Upper lobe of left lung (tissue), 4 donors: ENCODE measurements around the gene STIL.

Experiments
- EP300 ChIP-seq, 4 donors: sonication (generic); formaldehyde crosslinking; IDR thresholded peaks; one replicate each; pipeline ENCODE4 v1.5.1; 2017; ENCODE audit warnings: antibody characterized with exemption in 4 of 4, control low read depth in 2 of 4
- POLR2A ChIP-seq, 4 donors: fragments of 450-650 bp; IDR thresholded peaks; one replicate each; pipeline ENCODE4 v1.5.1; 2016 to 2017; ENCODE audit warnings: antibody characterized with exemption in 4 of 4, mild to moderate bottlenecking in 2 of 4
- POLR2AphosphoS5 ChIP-seq, 2 donors: sonication (generic); formaldehyde crosslinking; IDR thresholded peaks; one replicate each; pipeline ENCODE4 v1.5.1; 2017; ENCODE audit warnings: antibody characterized with exemption in 2 of 2
- TF ChIP-seq, protein P1 (sequence below), 6 experiments: fragments of 450-650 bp in 4 of 6; fragments of 200-600 bp in 2 of 6; sonication (generic) in 2 of 6; IDR thresholded peaks; one replicate each; pipeline ENCODE4 v1.5.1; 2016 to 2019; ENCODE audit warnings: antibody characterized with exemption in 6 of 6

DNA sequence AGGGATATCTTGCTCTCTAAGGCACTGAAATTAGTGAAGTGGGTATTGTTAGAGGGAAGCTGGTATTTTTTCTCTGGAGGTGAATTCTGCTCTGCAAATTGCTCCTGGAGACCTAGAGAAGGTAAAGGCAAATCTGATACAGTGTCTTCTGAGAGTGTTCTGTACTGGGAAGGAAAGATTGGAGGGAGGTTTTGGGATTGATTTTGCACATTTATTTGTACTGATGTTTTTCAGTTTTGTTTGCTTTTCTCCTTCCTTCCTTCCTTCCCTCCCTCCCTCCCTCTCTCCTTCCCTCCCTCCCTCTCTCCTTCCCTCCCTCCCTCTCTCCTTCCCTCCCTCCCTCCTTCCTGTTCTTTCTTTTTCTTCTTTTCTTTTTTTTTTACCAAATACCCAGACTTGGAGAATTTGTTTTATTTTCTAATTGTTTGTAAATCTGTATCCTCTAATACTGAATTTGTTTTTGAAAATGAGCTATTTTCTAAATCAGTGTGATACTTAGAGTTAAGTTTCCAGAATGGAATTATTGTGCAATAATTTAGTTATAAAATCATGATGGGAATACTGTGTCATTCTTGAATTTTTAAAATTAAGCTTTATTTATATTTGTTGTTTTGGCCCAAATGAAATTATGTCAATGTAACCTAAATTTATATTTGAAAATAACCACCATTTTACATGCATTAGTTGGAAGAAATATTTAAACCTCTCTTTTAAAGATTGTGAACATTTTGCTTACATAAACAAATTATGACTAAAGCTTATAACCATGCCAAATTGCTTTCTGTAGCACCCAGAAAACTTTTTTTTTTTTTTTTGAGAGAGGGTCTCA lies 24.5 kb upstream of the STIL start:
- TF ChIP-seq, protein P1, sequence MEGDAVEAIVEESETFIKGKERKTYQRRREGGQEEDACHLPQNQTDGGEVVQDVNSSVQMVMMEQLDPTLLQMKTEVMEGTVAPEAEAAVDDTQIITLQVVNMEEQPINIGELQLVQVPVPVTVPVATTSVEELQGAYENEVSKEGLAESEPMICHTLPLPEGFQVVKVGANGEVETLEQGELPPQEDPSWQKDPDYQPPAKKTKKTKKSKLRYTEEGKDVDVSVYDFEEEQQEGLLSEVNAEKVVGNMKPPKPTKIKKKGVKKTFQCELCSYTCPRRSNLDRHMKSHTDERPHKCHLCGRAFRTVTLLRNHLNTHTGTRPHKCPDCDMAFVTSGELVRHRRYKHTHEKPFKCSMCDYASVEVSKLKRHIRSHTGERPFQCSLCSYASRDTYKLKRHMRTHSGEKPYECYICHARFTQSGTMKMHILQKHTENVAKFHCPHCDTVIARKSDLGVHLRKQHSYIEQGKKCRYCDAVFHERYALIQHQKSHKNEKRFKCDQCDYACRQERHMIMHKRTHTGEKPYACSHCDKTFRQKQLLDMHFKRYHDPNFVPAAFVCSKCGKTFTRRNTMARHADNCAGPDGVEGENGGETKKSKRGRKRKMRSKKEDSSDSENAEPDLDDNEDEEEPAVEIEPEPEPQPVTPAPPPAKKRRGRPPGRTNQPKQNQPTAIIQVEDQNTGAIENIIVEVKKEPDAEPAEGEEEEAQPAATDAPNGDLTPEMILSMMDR (IDR thresholded peaks at IDR 0.05) = no peak
- no peak for TF ChIP-seq POLR2A (IDR thresholded peaks at IDR 0.05)
- TF ChIP-seq POLR2AphosphoS5 (IDR thresholded peaks at IDR 0.05) = no peak
- TF ChIP-seq EP300 (IDR thresholded peaks at IDR 0.05) = no peak
